ENCODE results near the gene ZNF785. TPM values are rescaled to one million over a fixed set of nuclear protein-coding genes. Genes with fewer than 3 reads are reported as not detected.

ZNF785 gene
- polyA plus RNA-seq, 3 donors = 0.67 to 9.0 (median 1.1) TPM

GRCh38 chr16:30566531-30566930 is 19.0 kb downstream of the ZNF785 start:
- WGBS (ENCODE audit: insufficient coverage) = no CpG with 5 or more reads among the region's 4 CpGs

GRCh38 chr16:30565984-30566383 is 19.5 kb downstream of the ZNF785 start:
- Histone ChIP-seq H3K9me3 (replicated peaks in 1 of 2; ENCODE audit: control insufficient read depth in 1 of 2, insufficient read depth in 1 of 2, low read length in 2 of 2) (no peaks in the 10 kb centered on the region), H3K36me3 (replicated peaks in 1 of 2; ENCODE audit: control insufficient read depth in 1 of 2, insufficient read depth in 2 of 2, low read length in 2 of 2) (no peaks in the 10 kb centered on the region), H3K4me2 (replicated peaks; ENCODE audit: extremely low read depth, low read length, poor library complexity, severe bottlenecking) (no peak overlapping the region), H3K27ac (ENCODE audit: low read depth in 1 of 2, low read length in 2 of 2) (no peak overlapping the region), H3K27me3 (ENCODE audit: control insufficient read depth in 2 of 2, insufficient read depth in 2 of 2, low read length in 2 of 2) (no peaks in the 10 kb centered on the region), H3K4me3 (replicated peaks in 1 of 3; ENCODE audit: low read depth in 2 of 3, low read length in 3 of 3) (no peak overlapping the region), H3K4me1 (ENCODE audit: control insufficient read depth in 1 of 2, insufficient read depth in 2 of 2, low read length in 2 of 2) (peaks cover 48 to 54% of the 10 kb centered on the region in 2 donors), H4K20me1 (ENCODE audit: insufficient read depth, low read length) (no peaks in the 10 kb centered on the region), H2AFZ (ENCODE audit: insufficient read depth, low read depth, low read length, poor library complexity, severe bottlenecking) (no peak overlapping the region), H3K9ac (ENCODE audit: insufficient read depth, low read length, poor library complexity, severe bottlenecking) (no peak overlapping the region), H3K79me2 (ENCODE audit: insufficient read depth, low read length) (peaks cover 3% of the 10 kb centered on the region)
- H3K27me3 Mint-ChIP-seq (ENCODE audit: low read depth in 3 of 3) = peaks cover 3 to 6% (median 3%) of the 10 kb centered on the region in 3 donors
- no peaks in the 10 kb centered on the region for H3K9me3 Mint-ChIP-seq
- WGBS (ENCODE audit: insufficient coverage) = 94% methylated on average over 6 of the region's 8 CpGs
- peak overlapping the region in 1 of 7 donors; percentile 94 for H3K27ac Mint-ChIP-seq
- no peaks in the 10 kb centered on the region for H3K36me3 Mint-ChIP-seq
- no peak for TF ChIP-seq CTCF (IDR thresholded peaks at IDR 0.05)
- intact Hi-C loops (cut with micrococcal nuclease) = no loop called here
- H3K4me1 Mint-ChIP-seq = peaks cover 42% of the 10 kb centered on the region
- no peak for DNase-seq
- H3K4me3 Mint-ChIP-seq = peak overlapping the region in 1 of 2 donors; percentile 23

More at GRCh38 chr16:30566531-30566930, 19.0 kb downstream of the ZNF785 start:
- TF ChIP-seq CTCF (IDR thresholded peaks at IDR 0.05) = no peak
- Histone ChIP-seq H3K36me3 (replicated peaks in 1 of 2; ENCODE audit: control insufficient read depth in 1 of 2, insufficient read depth in 2 of 2, low read length in 2 of 2) (no peaks in the 10 kb centered on the region), H3K4me1 (ENCODE audit: control insufficient read depth in 1 of 2, insufficient read depth in 2 of 2, low read length in 2 of 2) (peaks cover 46 to 52% of the 10 kb centered on the region in 2 donors), H3K79me2 (ENCODE audit: insufficient read depth, low read length) (peaks cover 5% of the 10 kb centered on the region), H3K27me3 (ENCODE audit: control insufficient read depth in 2 of 2, insufficient read depth in 2 of 2, low read length in 2 of 2) (no peaks in the 10 kb centered on the region), H3K9me3 (replicated peaks in 1 of 2; ENCODE audit: control insufficient read depth in 1 of 2, insufficient read depth in 1 of 2, low read length in 2 of 2) (no peaks in the 10 kb centered on the region), H3K27ac (ENCODE audit: low read depth in 1 of 2, low read length in 2 of 2) (no peak overlapping the region), H2AFZ (ENCODE audit: insufficient read depth, low read depth, low read length, poor library complexity, severe bottlenecking) (no peak overlapping the region), H3K9ac (ENCODE audit: insufficient read depth, low read length, poor library complexity, severe bottlenecking) (no peak overlapping the region), H3K4me3 (replicated peaks in 1 of 3; ENCODE audit: low read depth in 2 of 3, low read length in 3 of 3) (no peak overlapping the region), H4K20me1 (ENCODE audit: insufficient read depth, low read length) (no peaks in the 10 kb centered on the region), H3K4me2 (replicated peaks; ENCODE audit: extremely low read depth, low read length, poor library complexity, severe bottlenecking) (no peak overlapping the region)
- H3K36me3 Mint-ChIP-seq = no peaks in the 10 kb centered on the region
- no peak overlapping the region for H3K4me3 Mint-ChIP-seq
- peaks cover 40% of the 10 kb centered on the region for H3K4me1 Mint-ChIP-seq
- H3K27ac Mint-ChIP-seq = peak overlapping the region in 3 of 7 donors; percentile 25 to 94 (median 55)
- peaks cover 0 to 6% (median 3%) of the 10 kb centered on the region in 3 donors for H3K27me3 Mint-ChIP-seq (ENCODE audit: low read depth in 3 of 3)
- intact Hi-C loops (cut with micrococcal nuclease) = no loop called here
- no peaks in the 10 kb centered on the region for H3K9me3 Mint-ChIP-seq
- no peak for DNase-seq

Measured in CD14-positive monocyte (primary cell).